Lung (tissue), 12 donors: ENCODE results near the gene EFNA5. TPM values are rescaled to one million over a fixed set of nuclear protein-coding genes. Genes with fewer than 3 reads are reported as not detected.

Source experiments
- ATAC-seq: fragments of 200-7000 bp; cut with Tn5 transposase; one replicate; pipeline ENCODE4 v1.9.1; 2020; ENCODE audit warnings: moderate number of reproducible peaks; ENCODE audit not compliant: insufficient read depth, low FRiP score
- DNase-seq, 3 donors: peaks; one replicate each; pipeline ENCODE4 v3.0.0-alpha.2; 2013 to 2017
- H3K27ac ChIP-seq, 2 donors: one replicate each; pipeline ENCODE4 v1.5.1; 2013; ENCODE audit warnings: mild to moderate bottlenecking in 2 of 2, moderate library complexity in 2 of 2, control low read depth in 1 of 2, inconsistent platforms in 1 of 2, low read depth in 1 of 2, low read length in 1 of 2
- H3K27me3 ChIP-seq, 3 donors: one replicate each; pipeline ENCODE4 v1.5.1; 2013; ENCODE audit warnings: low read length in 2 of 3; ENCODE audit not compliant: control insufficient read depth in 3 of 3, insufficient read depth in 3 of 3
- H3K36me3 ChIP-seq, 4 donors: one replicate each; pipeline ENCODE4 v1.5.1; 2013; ENCODE audit warnings: low read length in 4 of 4, mild to moderate bottlenecking in 1 of 4, moderate library complexity in 1 of 4; ENCODE audit not compliant: control insufficient read depth in 4 of 4, insufficient read depth in 4 of 4
- H3K4me1 ChIP-seq, 5 donors: one replicate each; pipeline ENCODE4 v1.5.1; 2013; ENCODE audit warnings: low read length in 5 of 5, mild to moderate bottlenecking in 2 of 5, moderate library complexity in 1 of 5; ENCODE audit not compliant: control insufficient read depth in 5 of 5, insufficient read depth in 5 of 5
- H3K4me3 ChIP-seq: one replicate; pipeline ENCODE4 v1.5.1; 2013; ENCODE audit warnings: mild to moderate bottlenecking, control low read depth, moderate library complexity
- H3K9ac ChIP-seq, 2 donors: one replicate each; pipeline ENCODE4 v1.5.1; 2013; ENCODE audit warnings: low read length in 2 of 2, control low read depth in 1 of 2; ENCODE audit not compliant: insufficient read depth in 1 of 2
- H3K9me3 ChIP-seq, 4 donors: one replicate each; pipeline ENCODE4 v1.5.1; 2013; ENCODE audit warnings: low read length in 3 of 4, mild to moderate bottlenecking in 1 of 4, moderate library complexity in 1 of 4; ENCODE audit not compliant: control insufficient read depth in 4 of 4, insufficient read depth in 3 of 4
- CTCF ChIP-seq: IDR thresholded peaks from 2 replicates; pipeline ENCODE4 v1.5.1; 2012; ENCODE audit warnings: mild to moderate bottlenecking; ENCODE audit errors: control extremely low read depth, extremely low read depth
- WGBS, 2 donors: extraction: QIAGEN DNeasy Blood & Tissue Kit; methylation state at CpG; one replicate each; pipeline ENCODE4 v1.1.7; 2013; 5-methylcytosine and 5-hydroxymethylcytosine counted together
- polyA plus RNA-seq, 2 donors: library from polyadenylated mRNA; stranded (reverse); fragments of 200-250 nt; gene quantifications; one replicate each; pipeline ENCODE4 v1.2.1, GENCODE V29; 2013
- total RNA-seq, 2 donors: library from RNA; depleted of rRNA in 1 of 2; stranded (reverse); fragments of >200 nt in 1 of 2; gene quantifications; one replicate each; pipeline ENCODE4 v1.2.1, GENCODE V29; 2014 to 2021
- donor health status: control.
- donor health status: control.
- donor health status: Bipolar disorder and iron deficiency.
- donor health status: healthy.
- donor health status: DM: yes; HTN: yes; CAD: no.

EFNA5 gene
- total and polyA plus RNA-seq, 4 donors = 2.1 to 18.4 (median 7.8) TPM

GRCh38 chr5:107487056-107487542 is 183.6 kb downstream of the EFNA5 start:
- ATAC-seq = peak; percentile 17
- WGBS, 2 donors = 30 to 32% methylated on average over 2 of the region's 2 CpGs
- Histone ChIP-seq H3K4me1 (peaks cover 0 to 27% (median 3%) of the 10 kb centered on the region in 5 donors), H3K9ac (no peak overlapping the region), H3K27ac (no peak overlapping the region), H3K9me3 (no peaks in the 10 kb centered on the region), H3K27me3 (no peaks in the 10 kb centered on the region), H3K4me3 (no peak overlapping the region), H3K36me3 (no peaks in the 10 kb centered on the region)
- DNase-seq = no peak
- no peak for TF ChIP-seq CTCF

GRCh38 chr5:107486489-107486888 is 184.2 kb downstream of the EFNA5 start:
- WGBS, 2 donors = 46 to 76% methylated on average over 2 of the region's 2 CpGs
- no peaks in the 10 kb centered on the region for H3K9me3 ChIP-seq
- H3K27ac ChIP-seq = no peak overlapping the region
- H3K4me3 ChIP-seq = no peak overlapping the region
- H3K36me3 ChIP-seq = no peaks in the 10 kb centered on the region
- DNase-seq = no peak
- H3K27me3 ChIP-seq = no peaks in the 10 kb centered on the region
- no peak overlapping the region for H3K9ac ChIP-seq
- ATAC-seq = peak; percentile 45
- TF ChIP-seq CTCF = no peak
- H3K4me1 ChIP-seq = peaks cover 0 to 27% (median 3%) of the 10 kb centered on the region in 5 donors

GRCh38 chr5:107485184-107485583 is 185.6 kb downstream of the EFNA5 start:
- no peaks in the 10 kb centered on the region for H3K27me3 ChIP-seq
- H3K36me3 ChIP-seq = no peaks in the 10 kb centered on the region
- H3K4me3 ChIP-seq = no peak overlapping the region
- no peak overlapping the region for H3K9ac ChIP-seq
- DNase-seq (no peak), ATAC-seq (no peak)
- peaks cover 0 to 27% (median 3%) of the 10 kb centered on the region in 5 donors for H3K4me1 ChIP-seq
- TF ChIP-seq CTCF = no peak
- H3K9me3 ChIP-seq = no peaks in the 10 kb centered on the region
- no peak overlapping the region for H3K27ac ChIP-seq

- H3K27me3 ChIP-seq = no peaks in the 10 kb centered on the region
- WGBS, 2 donors = 75 to 86% methylated on average over 4 of the region's 4 CpGs
- TF ChIP-seq CTCF = no peak
- H3K36me3 ChIP-seq = no peaks in the 10 kb centered on the region
- no peak overlapping the region for H3K9ac ChIP-seq
- no peaks in the 10 kb centered on the region for H3K9me3 ChIP-seq
- H3K4me3 ChIP-seq = no peak overlapping the region
- ATAC-seq (no peak), DNase-seq (no peak)
- H3K4me1 ChIP-seq = peaks cover 0 to 22% (median 3%) of the 10 kb centered on the region in 5 donors
- H3K27ac ChIP-seq = no peak overlapping the region
These were observed 186.5 kb downstream of the EFNA5 start for GRCh38 chr5:107484281-107484680.
